SH-SY5Y (cell line): ENCODE data around the gene CD2AP.

Experiments used
- GATA2 ChIP-seq: IDR thresholded peaks from 2 replicates; pipeline ENCODE4 v1.6.1; 2011; ENCODE audit warnings: mild to moderate bottlenecking, low read depth, low read length
- GATA3 ChIP-seq: IDR thresholded peaks from 2 replicates; pipeline ENCODE4 v1.6.1; 2011; ENCODE audit warnings: low read depth, mild to moderate bottlenecking, low read length, moderate library complexity

DNA sequence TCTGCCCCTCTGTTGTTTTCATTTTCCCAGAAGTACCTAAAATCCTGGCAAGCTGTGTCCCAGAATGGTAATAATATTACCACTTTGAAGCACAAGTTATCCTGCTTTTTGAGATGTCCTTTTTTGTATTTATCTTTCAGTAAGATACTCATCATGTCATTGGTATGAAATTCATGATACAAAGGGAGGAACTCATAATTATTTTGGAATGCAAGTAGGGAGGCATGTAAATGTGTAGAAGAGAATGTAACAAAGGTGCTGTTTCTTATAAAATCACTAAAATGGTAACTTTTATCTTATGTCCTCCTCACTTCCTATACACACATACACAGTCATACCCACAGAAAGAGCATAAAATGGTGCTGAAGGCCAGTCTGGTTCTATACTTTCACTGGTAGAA lies 109.9 kb downstream of the CD2AP start:
- TF ChIP-seq GATA2, result no peak
- no peak for TF ChIP-seq GATA3
